GM21529 (cell line): Measurements from ENCODE around the gene KSR2.
A peak's percentile ranks its signal among the peaks of the same experiment; 100 is the strongest.
"Not testable (repeated sequence)": the region's sequence is repeated elsewhere in the genome, so short reads cannot be mapped to it uniquely, and the experiment has no call there.

Experiments used
- ATAC-seq: cut with Tn5 transposase; IDR thresholded peaks from one replicate; pipeline ENCODE4 v1.9.1; 2021; ENCODE audit not compliant: unreplicated experiment

The KSR2 gene

GRCh38 chr12:117860111-117860510 is 108.7 kb downstream of the KSR2 start:
- ATAC-seq: no peak

DNA sequence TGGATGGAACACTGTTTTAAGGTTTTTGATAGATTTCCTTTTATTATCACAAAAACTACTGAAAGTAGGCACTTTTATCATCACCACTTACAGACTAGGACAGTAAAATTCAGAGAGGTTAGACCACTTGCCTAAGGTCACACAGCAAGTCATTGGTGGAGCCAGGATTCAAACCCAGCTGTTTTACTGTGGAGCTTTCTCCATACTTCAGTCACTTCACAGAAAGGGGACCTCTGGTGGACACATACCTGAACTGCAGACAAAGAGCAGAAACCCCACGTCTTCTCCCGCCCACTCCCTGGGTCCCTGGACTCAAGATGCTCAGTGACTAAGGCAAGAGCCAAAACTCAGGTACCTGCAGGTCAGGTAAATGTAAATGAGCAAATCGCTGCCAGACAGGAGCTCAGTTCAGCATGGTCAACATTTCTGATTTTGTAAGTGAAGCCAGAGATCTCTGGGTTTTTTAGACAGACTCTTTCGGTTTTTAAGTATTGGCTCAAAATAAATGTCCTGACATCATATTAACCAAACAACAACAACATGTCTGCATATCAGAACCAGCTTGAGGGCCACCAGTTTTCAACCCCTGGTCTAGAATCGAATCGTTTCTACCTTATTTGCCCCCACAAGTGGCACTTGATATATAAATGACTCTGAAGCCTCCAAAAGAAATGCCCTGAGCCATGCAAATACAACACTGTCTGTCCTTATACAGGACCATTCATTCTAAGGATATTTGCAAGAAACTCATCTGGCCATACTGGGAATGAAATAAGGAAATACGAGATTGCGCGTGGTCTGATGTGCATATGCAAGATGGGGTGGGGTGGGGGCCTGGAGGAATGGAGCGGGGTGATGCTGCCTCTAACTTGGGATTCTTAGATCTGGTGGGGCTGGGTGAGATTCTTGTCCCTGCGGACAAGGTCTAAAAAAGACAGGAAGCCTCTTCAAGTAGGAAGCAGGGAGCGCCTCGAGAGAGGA is 110.9 kb downstream of the KSR2 start:
- peak; percentile 65 for ATAC-seq

- ATAC-seq: not testable (repeated sequence)
Measured at GRCh38 chr12:117857139-117857538, 111.7 kb downstream of the KSR2 start.

DNA sequence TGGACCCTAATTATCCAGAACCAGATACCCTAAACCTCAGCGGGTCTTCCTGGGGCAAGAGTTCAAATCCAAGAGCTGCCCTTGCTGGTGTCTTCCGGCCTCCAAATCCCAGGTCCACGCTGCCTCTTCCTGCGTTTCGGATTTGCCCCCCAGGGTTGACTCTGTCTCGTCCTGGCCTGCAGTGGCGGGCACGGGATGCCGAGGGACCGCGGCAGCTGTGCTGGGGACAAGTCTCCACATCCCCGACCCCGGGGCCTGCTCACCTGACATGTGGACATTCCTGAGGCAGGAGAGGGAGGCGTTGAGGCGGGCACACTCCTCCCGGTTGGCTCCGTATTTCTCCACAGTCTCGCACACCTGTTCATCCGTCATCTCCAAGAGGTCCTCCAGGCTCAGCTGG is 113.6 kb downstream of the KSR2 start:
- ATAC-seq: no peak

DNA sequence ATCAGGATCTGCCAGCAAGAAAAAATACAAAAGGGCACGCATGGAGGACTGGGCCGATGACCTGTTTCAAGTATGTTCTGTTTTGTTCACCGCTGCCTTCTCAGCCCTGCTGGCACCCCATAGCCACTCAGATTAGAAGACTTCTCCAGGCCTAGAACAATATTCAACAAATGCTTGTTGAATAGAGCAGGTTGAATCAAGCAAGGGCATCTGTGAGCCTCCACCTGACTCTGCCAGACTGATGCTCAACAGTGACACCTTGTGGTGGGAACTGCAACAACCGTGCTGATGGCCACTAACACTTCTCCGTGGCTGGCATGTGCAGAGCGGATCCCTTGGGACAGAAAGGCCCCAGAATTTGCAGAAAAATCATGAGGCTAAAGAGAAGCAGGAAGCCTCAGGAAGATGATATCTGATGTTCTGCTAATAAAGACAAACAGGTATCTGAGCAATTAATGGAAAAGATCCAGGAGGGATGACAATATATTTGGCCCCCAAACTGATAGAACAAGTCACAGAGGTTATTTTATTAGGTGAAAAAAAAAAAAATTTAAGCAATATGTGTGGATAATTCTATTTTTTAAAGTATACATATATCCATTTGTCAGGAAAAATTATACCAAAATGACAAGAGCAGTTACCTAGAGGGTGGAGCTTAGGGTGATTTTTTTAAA is 114.3 kb downstream of the KSR2 start:
- no peak for ATAC-seq

- no peak for ATAC-seq
Measured at GRCh38 chr12:117853600-117853999, 115.2 kb downstream of the KSR2 start.

GRCh38 chr12:117850048-117850447 is 118.7 kb downstream of the KSR2 start:
- no peak for ATAC-seq

DNA sequence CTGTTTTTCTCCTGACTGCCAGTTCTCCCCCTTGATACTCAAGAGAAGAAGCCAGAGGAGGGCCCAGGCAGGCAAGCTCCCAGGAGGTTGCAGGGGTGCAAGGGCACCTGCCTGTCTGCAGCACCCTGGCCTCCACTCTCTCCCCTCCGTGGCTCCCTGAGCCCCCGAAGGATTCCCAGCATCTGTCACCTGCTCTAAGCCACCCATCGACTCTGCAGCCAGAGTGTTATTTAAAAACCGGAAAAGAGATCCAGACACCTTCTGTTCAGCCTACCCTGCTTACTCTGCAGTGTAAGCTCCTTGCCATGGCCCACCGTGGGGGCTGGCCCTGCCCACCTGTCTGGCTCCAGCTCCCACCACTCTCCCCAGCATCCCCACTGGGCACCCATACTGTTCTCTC is 121.4 kb downstream of the KSR2 start:
- ATAC-seq: no peak

DNA sequence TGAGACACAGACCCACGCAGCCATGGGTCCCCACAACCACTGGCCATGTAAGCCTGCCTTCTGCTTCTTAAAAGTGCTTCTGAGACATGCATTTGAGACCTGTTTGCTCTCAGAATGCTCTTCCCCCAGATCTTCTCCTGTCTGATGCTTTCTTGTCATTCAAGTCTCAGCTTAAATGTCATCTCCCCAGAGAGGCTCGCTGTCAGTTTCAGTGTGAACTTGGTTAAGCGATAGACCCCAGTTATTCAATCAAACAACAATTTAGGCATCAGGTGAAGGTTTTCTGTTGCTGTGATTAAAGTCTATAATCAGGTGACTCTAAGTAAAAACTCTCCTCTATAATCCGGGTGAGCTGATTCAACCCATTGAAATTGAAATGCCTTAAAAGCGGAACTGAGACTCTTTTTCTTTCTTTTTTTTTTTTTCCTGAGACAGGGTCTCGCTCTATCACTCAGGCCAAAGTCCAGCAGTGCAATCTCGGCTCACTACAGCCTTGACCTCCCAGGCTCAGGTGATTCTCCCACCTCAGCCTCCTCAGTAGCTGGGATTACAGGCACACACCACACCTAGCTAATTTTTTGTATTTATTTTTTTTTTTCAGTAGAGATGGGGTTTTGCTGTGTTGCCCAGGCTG is 123.4 kb downstream of the KSR2 start:
- ATAC-seq: no peak

DNA sequence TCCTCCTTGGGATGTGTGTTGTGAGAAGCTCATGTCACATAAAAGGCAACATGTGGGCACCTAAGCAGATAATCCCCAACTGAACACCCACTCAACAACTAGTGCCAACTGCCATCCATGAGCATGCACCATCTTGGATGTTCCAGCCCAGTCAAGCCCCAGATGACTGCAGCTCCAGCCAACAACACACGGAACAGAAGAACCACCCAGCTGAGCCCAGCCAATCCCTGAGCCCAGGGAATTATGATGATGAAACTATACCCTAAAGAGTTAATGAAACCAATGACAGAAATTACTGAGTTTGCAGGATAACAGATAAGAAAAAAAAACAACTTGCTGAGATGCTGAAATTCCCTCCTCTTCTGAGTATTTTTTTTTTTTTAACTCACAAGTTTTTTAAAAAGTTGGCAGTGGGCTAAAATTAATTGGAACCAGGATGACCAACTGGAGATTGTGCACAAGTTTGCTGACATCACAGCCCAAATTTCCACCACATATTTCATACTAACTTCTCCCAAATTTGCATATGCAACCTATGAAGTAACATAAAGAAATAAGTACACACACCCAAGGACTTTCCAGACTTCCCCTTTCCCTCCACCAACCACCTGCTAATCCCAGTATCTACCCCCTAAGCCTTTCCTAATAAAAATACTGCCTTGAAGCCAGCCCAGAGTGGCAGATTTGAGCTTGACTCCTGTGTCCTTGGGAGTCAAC is 124.5 kb downstream of the KSR2 start:
- ATAC-seq: no peak

- ATAC-seq: no peak
Measured at GRCh38 chr12:117842630-117843029, 126.2 kb downstream of the KSR2 start.

- no peak for ATAC-seq
Measured at GRCh38 chr12:117842220-117842619, 126.6 kb downstream of the KSR2 start.

DNA sequence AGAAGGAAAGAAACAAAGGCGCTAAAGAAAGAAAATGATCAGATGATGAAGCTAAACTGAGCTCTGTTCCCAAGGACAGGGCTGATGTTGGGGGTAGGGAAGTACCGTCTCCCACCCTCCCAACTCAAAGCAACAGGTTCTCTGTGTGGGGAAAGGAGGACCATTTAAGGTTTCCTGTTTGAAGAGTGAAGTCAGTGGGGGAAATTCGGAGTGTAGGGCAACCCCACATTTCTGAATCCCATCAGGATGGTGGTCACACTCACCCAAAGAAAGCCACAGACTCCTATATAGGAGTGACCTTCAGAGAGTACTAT is 131.1 kb downstream of the KSR2 start:
- ATAC-seq: no peak

GRCh38 chr12:117836999-117837736 is 131.6 kb downstream of the KSR2 start:
- peak; percentile 81 for ATAC-seq

DNA sequence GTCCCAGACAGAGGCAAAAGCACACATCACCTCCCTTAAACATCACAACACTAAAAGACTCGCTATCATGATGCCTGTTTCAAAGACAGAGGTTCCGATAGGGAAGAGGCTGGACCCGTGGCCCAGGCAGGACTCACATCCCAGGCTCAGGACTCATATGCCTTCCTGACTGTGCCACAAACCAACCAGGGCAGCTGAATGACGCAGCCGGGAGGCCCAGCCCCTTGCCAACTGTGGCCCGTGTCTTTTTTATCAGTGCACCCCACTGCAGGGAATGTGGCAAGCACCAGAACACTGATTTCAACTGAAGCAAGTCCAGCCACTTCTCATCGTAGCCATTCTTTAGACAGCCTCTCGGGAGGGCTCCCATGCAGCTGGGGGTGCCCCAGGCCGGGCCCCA is 132.3 kb downstream of the KSR2 start:
- ATAC-seq: no peak

GRCh38 chr12:117835156-117835555 is 133.6 kb downstream of the KSR2 start:
- no peak for ATAC-seq

- ATAC-seq: no peak
Measured at GRCh38 chr12:117832459-117833457, 136.0 kb downstream of the KSR2 start.

GRCh38 chr12:117830471-117830870 is 138.3 kb downstream of the KSR2 start:
- no peak for ATAC-seq

DNA sequence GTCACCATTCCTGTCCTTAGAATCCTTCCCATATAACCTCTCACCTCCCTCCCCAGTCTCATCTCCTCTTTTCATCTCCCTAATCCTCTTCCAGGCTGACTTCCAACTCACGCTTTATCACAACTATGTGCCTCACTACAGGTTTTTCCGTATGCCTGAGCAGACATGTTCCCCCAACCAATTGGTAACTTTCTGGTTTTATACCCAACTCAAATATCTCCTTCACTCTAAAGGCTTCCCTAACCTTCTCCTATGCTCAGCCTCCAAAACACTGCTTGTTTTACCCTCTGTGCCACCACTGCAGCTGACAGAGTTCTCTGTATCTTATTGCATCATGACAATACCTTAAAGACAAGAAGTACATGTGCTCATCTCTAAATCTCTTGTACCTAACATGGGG is 139.7 kb downstream of the KSR2 start:
- ATAC-seq: no peak
